ENCODE results near the gene KRTAP27-1.

The KRTAP27-1 gene, protein sequence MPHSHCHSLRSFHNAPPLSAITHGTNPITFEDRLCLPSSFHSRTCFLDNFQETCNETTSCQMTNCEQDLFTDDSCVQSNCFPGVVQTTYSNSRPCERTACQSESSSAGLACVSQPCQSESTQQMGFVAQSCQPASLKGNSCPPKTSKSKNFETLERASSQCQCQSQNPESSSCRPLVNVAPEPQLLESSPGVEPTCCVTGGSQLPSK

DNA sequence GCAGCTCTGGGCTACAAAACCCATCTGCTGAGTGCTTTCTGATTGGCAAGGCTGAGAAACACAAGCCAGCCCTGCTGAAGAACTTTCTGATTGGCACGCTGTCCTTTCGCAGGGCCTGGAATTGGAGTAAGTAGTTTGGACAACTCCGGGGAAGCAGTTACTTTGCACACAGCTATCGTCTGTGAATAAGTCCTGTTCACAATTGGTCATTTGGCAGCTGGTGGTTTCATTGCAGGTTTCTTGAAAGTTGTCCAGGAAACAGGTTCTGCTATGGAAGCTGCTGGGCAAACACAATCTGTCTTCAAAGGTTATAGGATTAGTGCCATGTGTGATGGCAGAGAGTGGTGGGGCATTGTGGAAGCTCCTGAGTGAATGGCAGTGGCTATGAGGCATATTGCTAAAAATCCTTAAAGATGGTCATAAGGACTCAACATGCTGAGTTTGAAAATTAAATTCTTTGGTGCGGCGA lies at the start of gene KRTAP27-1:
TSS of gene KRTAP27-1 (minus strand) at position 419 of the 469 bp plus-strand sequence. CDS start at position 393, 26 bp downstream.
- no peak for FAIRE-seq

DNA sequence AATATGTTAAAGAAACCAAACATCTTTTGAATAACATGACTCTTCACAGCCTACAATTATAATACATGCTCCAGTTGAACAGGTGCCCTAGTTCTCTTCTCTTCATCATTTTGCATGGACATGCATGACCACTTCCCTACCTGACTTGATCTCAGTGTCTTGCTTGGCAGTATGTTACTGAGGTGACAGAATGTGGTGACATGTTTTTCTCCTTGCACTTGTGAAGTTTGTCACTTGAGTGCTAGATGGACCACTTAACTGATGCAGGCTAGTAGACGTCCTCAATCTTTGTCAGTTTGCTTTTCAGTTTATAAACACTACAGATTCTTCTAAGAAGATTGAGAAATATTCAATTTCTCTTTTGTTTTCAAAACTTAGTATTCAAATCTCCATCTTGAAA lies 44.7 kb upstream of the KRTAP27-1 start:
- no peak for FAIRE-seq

GRCh38 chr21:30372139-30372770 lies 34.8 kb upstream of the KRTAP27-1 start, which contains the start of gene KRTAP13-2:
KRTAP13-2 (minus strand) TSS chr21:30372271; CDS start chr21:30372213, 58 bp downstream.
- FAIRE-seq: no peak

GRCh38 chr21:30355906-30356305 lies 18.4 kb upstream of the KRTAP27-1 start:
- FAIRE-seq: no peak

DNA sequence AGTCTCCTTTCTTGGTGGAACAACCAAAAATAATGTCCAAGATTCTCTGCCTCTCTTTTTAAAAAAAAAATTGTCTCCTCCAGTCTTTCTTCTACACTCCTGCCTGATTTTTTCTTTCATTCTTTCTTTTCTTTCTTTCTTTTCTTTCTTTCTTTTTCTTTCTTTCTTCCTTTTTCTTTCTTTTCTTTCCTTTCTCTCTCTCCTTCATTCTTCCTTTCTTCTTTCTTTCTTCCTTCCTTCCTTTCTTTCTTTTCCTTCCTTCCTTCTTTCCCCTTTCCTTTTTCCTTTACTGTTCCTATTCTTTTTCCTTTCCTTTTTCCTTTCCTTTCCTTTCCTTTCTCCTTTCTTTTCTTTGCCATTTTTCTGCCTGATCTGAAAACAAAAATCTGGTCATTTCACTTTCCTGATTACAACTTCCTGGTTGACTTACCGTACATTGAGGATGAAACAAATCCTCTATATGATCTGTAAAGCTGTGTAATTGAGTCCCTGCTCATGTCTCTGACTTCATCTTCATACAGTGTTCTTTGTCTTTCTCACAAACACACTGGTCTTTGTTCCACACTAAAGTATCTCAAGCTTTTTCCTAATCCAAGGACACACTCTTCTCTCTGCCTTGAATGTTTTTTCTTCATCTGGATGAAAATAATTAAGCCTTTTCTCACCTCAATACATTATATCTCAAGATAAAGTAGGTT lies 17.0 kb upstream of the KRTAP27-1 start:
- no peak for FAIRE-seq

DNA sequence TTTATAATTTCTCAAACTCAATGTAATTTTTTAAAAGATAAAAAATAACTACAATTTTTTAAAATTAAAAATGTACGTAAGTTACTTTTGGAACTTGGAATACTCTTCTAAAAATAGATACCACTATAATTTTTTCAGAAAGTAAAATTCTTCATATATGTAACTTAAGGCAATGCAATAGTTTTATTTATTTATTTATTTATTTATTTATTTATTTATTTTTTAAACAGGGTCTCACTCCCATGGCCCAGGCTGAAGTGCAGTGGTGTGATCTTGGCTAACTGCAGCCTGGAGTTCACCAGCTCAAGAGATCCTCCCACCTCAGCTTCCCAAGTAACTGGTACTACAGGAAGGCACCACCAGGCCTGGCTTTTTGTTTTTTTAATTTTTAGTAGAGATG lies 14.0 kb upstream of the KRTAP27-1 start:
- no peak for FAIRE-seq

GRCh38 chr21:30349572-30349971 lies 12.1 kb upstream of the KRTAP27-1 start:
- FAIRE-seq: no peak

- FAIRE-seq: no peak
These were observed 11.0 kb upstream of the KRTAP27-1 start, which contains the start of gene KRTAP23-1 for GRCh38 chr21:30348506-30348905. KRTAP23-1 (minus strand) TSS chr21:30348606; CDS start chr21:30348606, 0 bp downstream.

DNA sequence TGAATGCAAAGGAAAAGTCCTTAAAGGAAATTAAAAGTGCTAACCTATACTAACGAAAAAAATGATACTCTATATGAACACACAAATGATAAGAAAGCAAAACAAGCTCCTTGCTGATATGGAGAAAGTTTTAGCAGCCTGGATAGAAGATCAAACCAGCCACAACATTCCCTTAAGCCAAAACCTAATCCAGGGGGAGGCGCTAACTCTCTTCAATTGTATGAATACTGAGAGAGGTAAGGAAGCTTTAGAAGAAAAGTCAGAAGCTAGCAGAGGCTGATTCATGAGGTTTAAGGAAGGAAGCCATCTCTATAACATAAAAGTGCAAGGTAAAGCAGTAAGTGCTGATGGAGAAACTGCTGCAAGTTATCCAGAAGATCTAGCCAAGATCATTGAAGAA lies 7.5 kb upstream of the KRTAP27-1 start:
- FAIRE-seq: no peak

DNA sequence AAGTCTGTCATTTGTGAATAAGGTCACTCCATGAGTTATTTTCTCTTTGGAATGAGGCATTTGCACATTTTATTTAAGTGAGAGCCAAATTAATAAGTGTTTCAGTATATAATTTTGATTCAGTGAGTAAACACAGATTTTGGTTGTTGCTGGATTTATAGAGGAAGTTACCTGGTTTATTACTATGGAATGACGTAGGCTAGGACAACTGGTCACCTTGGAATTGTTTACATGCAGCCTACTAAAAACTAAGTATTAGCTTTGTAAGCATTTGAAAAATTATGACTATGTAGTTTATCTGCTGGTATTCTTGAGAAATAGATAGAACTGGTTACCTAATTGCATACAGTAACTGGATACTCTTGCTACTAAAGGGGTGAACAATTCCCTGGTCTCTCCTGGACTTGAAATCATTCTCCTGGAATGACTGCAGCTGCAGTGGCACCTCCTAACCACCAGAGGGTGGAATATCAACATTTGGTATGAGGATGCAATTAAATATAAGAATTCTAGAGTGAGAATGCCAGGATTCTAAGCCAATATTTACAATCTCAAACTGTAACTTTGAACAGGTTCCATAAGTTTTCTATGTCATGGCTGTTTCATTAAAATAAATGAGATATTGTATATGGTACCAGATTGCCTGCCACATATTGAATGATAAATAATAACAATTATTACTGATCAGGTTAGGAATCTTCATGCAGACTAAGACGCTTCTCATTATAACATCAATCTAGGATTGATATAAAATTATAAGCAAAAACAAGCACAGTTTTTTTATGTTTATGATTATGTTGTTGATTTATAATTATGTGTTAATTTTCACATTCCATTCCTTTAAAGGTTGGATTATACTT lies 3.5 kb upstream of the KRTAP27-1 start:
- FAIRE-seq: peak; percentile 49

- no peak for FAIRE-seq
These were observed 1.2 kb upstream of the KRTAP27-1 start for GRCh38 chr21:30338717-30339116.

- FAIRE-seq: no peak
These were observed 278 bp upstream of the KRTAP27-1 start for GRCh38 chr21:30337772-30338171.

GRCh38 chr21:30336596-30336995 lies 898 bp downstream of the KRTAP27-1 start:
- FAIRE-seq: no peak

DNA sequence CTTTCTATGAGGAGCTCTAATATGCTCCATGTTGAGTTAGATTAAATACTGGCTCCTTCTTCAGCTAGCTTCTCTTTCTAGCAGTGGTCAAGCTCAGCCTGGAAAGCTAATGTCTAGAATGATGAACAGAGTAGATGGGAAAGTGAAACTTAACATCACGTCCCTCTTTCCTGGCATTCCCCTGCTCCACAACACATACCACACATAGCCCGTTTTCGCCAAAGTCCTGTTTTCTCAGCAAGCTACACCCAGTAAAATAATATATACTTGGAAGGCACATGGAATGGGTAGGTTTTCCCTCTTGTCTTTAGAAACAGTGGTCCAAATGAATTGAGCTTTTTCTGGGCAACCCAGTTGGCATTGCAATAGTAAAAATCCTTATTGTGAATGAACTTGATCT lies 3.8 kb downstream of the KRTAP27-1 start:
- FAIRE-seq: no peak

GRCh38 chr21:30332681-30333080 lies 4.8 kb downstream of the KRTAP27-1 start:
- no peak for FAIRE-seq

DNA sequence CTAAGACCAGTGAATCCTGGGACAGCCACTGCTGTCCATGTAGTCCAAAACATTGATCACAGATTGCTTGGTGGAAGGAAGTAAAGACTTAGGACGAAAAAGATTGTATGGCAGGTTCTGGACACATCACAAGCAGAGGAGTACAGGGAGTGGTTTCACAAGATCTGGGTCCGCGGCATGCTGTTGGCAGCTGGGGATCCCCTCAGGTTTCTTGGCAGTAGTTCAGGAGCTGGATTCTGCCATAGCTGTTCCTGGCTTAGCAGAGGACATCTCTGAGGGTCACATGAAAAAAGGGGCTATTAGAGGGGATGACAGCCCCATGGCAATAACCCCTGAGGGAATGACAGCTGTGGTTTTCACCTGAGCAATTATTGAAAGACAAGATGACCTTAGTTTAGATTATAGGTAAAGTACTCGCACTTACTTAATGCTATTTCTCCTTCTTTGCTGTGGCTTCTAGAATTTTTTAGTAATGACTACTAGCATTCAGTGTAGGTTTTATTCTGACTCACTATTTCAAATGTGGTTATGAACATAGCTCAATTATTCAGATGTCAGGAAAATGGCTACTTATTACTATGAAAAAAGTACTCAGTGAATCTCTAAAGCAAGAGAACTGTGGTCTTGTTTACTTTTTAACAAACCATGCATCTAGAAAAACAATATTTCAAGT lies 8.2 kb downstream of the KRTAP27-1 start:
- no peak for FAIRE-seq

- FAIRE-seq: no peak
These were observed 11.1 kb downstream of the KRTAP27-1 start for GRCh38 chr21:30326390-30326789.

GRCh38 chr21:30320215-30320614 lies 17.3 kb downstream of the KRTAP27-1 start, which contains the start of gene KRTAP26-1:
KRTAP26-1 (minus strand) TSS chr21:30320315; CDS start chr21:30320035, 280 bp downstream.
- FAIRE-seq: no peak

DNA sequence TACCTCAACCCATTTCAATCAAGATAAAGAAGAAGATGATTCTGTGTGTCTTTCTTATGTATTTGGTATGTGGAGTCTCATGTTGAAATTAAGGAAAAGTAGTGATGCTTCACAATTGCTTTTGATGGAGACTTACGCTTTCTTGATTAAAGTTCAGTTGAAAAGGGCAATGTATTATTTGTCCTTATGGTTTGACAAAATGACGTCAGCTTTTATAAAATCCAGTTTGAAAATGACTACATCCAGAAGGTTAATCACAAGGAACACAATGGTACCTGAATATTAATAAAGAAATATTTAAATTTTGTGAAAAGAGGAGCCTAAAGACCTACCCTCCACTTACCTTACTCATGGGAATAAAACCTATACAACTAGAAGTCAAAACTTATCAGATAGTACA lies 21.8 kb downstream of the KRTAP27-1 start:
- no peak for FAIRE-seq

DNA sequence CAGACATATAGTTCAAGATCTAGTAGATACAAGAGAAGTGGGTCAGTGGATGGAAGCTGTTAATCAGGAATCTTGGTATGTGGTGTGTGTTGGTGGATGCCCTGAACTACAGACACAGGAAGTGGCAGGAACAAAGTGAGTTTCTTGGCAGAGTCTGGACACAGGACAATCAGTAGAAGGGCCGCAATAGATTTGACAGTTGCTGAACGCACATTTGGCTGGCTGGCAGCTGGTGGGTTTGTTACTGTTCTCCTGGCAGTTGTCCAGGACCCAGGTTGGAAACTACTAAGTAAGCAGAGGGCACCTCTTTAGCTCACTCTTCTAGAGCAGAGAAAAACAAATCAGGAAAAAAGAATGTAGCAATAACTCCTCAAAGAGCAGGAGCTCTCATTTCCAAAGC lies 30.6 kb downstream of the KRTAP27-1 start:
- FAIRE-seq: no peak

DNA sequence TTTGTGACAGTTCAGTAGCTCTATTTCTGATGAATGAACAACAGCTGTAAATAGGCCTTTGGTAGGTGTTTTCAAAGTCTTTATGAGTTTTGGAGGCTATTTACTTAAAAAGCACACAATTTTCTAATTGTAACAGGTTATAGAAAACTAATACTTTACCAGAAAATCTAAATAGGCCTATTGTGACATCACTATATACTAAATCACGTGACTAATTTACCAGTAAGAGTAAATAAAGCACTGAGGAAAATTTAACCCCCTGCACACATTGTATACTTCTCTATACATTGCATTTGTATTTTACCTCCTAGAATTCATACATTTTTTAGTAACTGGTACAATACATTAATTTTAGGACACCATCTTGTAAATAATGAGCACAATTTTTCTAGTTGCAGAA lies 32.4 kb downstream of the KRTAP27-1 start:
- FAIRE-seq: no peak

DNA sequence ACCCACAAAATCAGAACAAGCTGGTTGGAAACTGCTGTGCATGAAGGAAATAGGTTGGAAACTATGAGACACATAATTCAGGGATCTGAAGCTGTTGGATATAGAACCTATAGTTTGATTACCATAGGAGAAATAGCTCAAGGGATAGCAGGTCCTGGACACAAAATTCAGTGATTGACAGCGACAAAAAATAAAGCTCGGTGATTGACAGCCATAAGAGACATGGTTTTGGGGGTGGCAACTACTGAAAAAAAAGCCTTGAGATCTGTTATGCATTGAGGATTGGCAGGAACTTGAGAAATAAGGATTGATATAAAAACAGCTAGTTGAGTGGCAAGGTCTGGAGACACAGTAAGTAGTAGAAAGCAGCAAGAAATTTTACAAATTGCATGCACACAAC lies 48.3 kb downstream of the KRTAP27-1 start, which contains the start of gene KRTAP25-1:
TSS of gene KRTAP25-1 (minus strand) at position 300 of the 400 bp plus-strand sequence. CDS start at position 276, 24 bp downstream.
- no peak for FAIRE-seq
